Astrocyte of the cerebellum (primary cell): ENCODE data around the gene ABRACL.

Experiments used
- DNase-seq: peaks from one replicate; pipeline ENCODE4 v3.0.0-alpha.2; 2011; ENCODE audit warnings: low read depth
- H3K4me3 ChIP-seq: 2 replicates; pipeline ENCODE4 v1.5.1; 2011; ENCODE audit warnings: mild to moderate bottlenecking, low read depth, low read length, moderate library complexity
- CTCF ChIP-seq: IDR thresholded peaks from 2 replicates; pipeline ENCODE4 v1.5.1; 2012; ENCODE audit warnings: low read length, low read depth, moderate library complexity, mild to moderate bottlenecking; ENCODE audit errors: missing control alignments
- in situ Hi-C: cut with HindIII; loops from 2 replicates; pipeline ENCODE4 v1.10.0; 2017; ENCODE audit warnings: low sequenced_read_pairs

Gene ABRACL

DNA sequence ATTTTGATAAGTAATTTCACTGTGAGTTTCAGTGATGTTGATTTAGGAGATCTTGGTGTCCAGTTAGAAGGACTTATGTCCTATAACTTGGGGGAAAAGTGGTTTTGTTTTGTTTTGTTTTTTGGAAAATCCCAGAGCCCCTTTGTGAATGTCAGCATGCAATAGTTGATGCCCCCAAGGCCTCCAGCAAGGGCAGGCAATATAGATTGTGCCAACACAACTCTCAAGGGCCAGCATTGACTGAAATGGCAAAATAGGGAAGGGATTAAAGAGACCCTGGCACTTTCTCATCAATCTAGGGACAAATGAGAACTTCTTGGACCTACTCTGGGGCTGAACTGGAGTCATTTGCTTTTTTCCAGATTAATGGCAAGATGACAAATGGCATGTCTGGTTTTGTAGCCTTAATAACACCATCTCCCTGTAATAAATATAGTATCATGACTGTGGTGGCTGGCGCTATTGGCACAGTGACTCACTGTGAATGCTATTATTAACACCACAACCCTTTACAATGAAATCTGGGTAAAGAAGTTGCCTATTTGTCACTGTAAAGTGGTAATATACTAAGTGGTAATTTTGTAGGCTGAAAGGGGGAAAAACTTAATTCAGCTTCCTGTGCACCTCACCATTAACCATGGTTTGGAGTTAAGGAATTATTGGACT lies 51.8 kb downstream of the ABRACL start:
- DNase-seq, result no peak
- in situ Hi-C loops, result no loop called here
- TF ChIP-seq CTCF, result no peak

GRCh38 chr6:139081471-139081870 lies 52.9 kb downstream of the ABRACL start:
- in situ Hi-C loops, result no loop called here
- TF ChIP-seq CTCF, result no peak

More for the DNA sequence above, 51.8 kb downstream of the ABRACL start:
- H3K4me3 ChIP-seq, result no peak overlapping the region

GRCh38 chr6:139082370-139082769 lies 53.8 kb downstream of the ABRACL start:
- H3K4me3 ChIP-seq, result no peak overlapping the region
- in situ Hi-C loops, result no loop called here
- TF ChIP-seq CTCF, result no peak
- DNase-seq, result no peak

More at GRCh38 chr6:139081471-139081870, 52.9 kb downstream of the ABRACL start:
- H3K4me3 ChIP-seq, result no peak overlapping the region
- no peak for DNase-seq

GRCh38 chr6:139091826-139092225 lies 63.3 kb downstream of the ABRACL start:
- TF ChIP-seq CTCF, result no peak
- DNase-seq, result no peak
- in situ Hi-C loops, result no loop called here
- no peak overlapping the region for H3K4me3 ChIP-seq
